Right lung (tissue), 5 donors: Measurements from ENCODE around the gene BATF. TPM values are rescaled to one million over a fixed set of nuclear protein-coding genes. Genes with fewer than 3 reads are reported as not detected.

Experiments
- DNase-seq, 2 donors: peaks; one replicate each; pipeline ENCODE4 v3.0.0-alpha.2; 2013
- polyA plus RNA-seq, 5 donors: library from polyadenylated mRNA; unstranded; fragments of 120-200 nt; gene quantifications; one replicate each; pipeline versions ENCODE4 v1.2.1 to v1.2.3, GENCODE V29; 2013; ENCODE audit warnings: inconsistent platforms in 1 of 5, low replicate concordance in 1 of 5; ENCODE audit not compliant: insufficient read length in 5 of 5, insufficient read depth in 1 of 5

The BATF gene
- polyA plus RNA-seq, 5 donors: 0.45 to 0.90 (median 0.71) TPM

- DNase-seq: peak in 1 of 2 donors; percentile 24
Measured at GRCh38 chr14:75559451-75560222, 37.4 kb downstream of the BATF start.

- peak; percentile 59 to 67 for DNase-seq
Measured at GRCh38 chr14:75561013-75561432, 38.8 kb downstream of the BATF start.

GRCh38 chr14:75562089-75562488 lies 39.8 kb downstream of the BATF start:
- DNase-seq: no peak

GRCh38 chr14:75562489-75562888 lies 40.2 kb downstream of the BATF start:
- DNase-seq: no peak

- DNase-seq: no peak
Measured at GRCh38 chr14:75563931-75564330, 41.7 kb downstream of the BATF start.

DNA sequence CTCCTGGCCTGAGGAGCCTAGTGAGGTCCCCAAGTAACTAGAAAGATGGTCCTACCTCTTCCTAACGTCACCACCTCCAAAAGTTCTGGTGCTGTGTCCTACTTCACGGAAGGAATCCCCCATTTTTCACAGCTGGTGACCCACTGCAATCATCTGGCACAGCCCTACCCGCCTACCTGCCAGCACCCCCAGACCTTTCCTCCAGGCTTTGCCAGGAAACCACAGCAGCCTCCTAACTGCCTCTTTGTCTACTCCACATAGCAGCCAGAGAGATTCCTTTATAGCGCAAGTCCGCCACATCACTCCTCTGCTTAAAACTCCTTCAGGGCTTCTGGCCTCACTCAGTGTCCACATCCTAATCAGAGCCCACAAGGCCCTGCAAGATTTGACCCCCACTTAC lies 42.8 kb downstream of the BATF start:
- no peak for DNase-seq

DNA sequence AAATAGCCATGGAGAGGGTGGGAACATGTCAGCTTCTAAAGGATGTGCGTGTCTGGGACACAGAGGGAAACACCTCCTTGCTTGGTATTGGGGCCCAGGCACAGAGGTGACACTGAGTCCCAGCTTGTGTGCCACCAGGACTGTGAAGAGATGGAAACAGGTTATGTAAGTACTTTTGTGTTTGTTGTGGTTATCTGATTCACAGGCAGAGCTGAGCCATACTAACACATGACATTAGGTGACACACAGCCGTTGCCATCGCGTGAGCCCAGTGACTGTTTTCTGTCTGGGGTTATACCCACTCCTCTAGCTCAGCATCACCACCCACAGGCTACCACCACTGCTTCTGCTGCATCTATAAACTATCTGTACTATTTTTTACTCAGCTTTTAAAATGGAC lies 44.1 kb downstream of the BATF start:
- no peak for DNase-seq

GRCh38 chr14:75566752-75567151 lies 44.5 kb downstream of the BATF start:
- DNase-seq: no peak

GRCh38 chr14:75568140-75568539 lies 45.9 kb downstream of the BATF start:
- DNase-seq: no peak

DNA sequence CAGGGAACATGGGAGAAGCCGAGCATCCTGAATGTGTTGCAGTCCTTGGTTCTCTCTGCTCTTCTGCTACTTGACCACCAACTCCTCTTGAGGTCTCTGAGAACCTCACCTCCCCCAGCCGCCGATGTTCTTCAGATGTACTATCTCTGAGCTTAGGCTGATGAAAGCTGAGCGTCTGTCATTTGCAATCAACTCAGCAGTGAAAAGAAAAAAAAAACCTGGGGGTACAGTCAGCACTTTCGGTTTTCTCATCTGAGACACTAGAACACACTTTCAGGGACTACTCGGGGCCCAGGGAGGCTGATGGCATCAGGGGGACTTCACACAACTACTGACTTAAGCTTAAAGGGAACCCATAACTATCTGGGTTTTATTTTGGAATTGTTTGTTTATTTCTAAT lies 46.5 kb downstream of the BATF start:
- DNase-seq: no peak

- DNase-seq: no peak
Measured at GRCh38 chr14:75570797-75571196, 48.5 kb downstream of the BATF start.

GRCh38 chr14:75572104-75572503 lies 49.8 kb downstream of the BATF start:
- no peak for DNase-seq

- DNase-seq: no peak
Measured at GRCh38 chr14:75577090-75577489, 54.8 kb downstream of the BATF start.

GRCh38 chr14:75577729-75578101 lies 55.4 kb downstream of the BATF start:
- DNase-seq: peak; percentile 67 to 69

DNA sequence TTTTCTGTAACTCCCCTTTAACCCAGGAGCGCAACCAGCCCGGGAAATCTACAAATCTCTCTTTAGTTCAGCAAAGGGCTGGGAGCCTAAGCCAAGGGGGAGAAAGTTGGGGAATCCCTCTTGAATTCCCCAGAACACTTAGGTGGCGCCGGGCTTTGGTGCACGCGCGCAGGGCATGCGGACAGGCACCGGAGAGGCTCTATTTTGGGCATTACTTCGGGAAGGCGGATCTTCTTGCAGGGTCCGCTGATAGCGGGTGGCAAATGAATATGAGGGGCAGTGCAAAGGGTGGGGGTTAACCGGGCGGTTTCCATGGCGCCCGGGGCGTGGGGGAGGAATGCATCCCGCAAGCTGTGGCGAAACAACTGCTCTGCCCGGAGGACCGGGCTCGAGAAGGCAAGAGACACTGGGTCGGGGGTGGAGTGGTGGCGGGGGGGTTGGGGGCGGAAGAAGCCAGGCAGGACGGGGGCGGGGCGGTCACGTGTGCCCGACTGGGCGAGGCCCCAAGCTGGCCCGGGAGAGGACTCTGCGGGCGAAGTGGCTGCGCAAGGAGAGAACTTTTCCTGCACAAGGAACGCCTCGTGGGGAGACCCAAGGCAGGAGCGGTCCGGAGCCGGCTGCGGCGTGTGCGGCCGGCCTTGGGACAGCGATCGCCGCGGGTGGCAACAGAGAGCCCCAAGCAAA lies 56.0 kb downstream of the BATF start, which contains the start of gene FLVCR2:
FLVCR2 (plus strand) TSS at position 519 of the 684 bp plus-strand sequence. CDS start 353 bp downstream, outside the sequence.
- DNase-seq: peak; percentile 59 to 79

GRCh38 chr14:75578786-75579337 lies 56.6 kb downstream of the BATF start:
- no peak for DNase-seq

- no peak for DNase-seq
Measured at GRCh38 chr14:75579338-75579864, 57.1 kb downstream of the BATF start.

DNA sequence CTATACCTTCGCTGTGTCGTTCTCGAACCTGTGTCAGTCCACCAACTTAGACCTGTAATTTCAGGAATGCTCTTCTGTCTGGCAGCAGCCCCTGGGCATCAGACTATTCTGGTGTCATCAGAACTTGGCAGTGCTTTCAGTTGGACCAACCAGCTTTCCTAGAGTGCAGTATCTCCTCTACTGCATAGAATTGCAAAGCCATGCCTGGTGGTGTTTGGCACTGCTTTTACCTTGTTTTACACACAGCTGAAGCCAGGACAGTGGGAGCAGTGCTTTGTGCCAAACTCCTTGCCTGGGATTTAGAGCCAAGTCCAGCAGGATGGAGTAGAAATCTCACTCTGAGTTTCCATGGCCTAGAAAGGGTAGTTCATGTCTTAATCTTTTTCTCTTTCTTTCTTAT lies 57.6 kb downstream of the BATF start:
- no peak for DNase-seq

DNA sequence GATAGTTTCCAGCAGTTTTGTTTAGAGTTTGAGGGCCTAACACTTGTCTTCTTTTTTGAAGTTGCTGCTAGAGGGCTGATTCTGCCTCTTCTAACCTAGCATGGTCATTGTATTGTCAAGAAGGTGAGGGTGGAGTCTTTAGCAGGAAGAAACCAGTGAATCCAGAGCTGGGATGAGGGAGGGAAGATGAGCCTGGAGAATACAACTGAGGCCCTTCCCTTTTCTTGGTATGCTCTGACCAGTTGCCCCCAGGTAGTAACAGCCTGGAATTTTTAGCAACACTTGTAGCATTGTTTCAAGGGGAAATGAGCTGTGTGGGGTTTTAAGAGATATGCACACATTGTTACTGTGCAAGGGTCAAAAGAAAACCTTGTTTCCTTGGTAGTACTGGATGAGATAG lies 65.1 kb downstream of the BATF start:
- DNase-seq: no peak

- DNase-seq: no peak
Measured at GRCh38 chr14:75589931-75590330, 67.7 kb downstream of the BATF start.

DNA sequence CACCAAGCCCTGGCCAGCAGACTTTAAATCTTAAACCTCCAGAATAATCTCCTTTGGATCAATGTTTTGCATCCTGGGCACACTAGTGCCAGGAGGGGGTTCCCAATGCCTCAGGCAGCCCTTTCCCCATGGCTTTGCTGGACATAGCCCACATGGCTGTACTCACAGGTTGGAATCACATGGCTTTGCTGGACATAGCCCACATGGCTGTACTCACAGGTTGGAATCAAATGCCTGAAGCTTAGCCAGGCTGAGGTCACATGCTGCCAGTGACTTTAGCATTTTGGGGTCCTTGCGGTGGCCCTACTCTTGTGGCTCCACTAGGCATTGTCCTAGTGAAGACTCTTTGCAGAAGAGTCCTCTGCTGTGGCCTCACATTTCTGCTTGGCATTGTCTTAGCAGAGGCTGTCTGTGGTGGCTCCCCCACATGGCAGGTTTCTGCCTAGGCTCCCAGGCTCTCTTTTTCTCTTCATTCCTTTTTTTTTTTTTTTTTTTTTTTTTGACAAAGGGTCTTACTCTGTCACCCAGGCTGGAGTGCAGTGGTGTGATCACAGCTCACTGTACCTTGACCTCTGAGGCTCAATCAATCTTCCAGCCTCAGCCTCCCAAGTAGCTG lies 69.2 kb downstream of the BATF start:
- no peak for DNase-seq

GRCh38 chr14:75591987-75592575 lies 69.8 kb downstream of the BATF start:
- DNase-seq: no peak
